Panc1 (cell line): ENCODE data around the gene CCN5. TPM values are rescaled to one million over a fixed set of nuclear protein-coding genes. Genes with fewer than 3 reads are reported as not detected.

Source experiments
- ATAC-seq: fragments of 200-7000 bp; cut with Tn5 transposase; 2 replicates; pipeline ENCODE4 v1.9.1; 2020; ENCODE audit warnings: mild to moderate bottlenecking, moderate library complexity
- BruUV-seq: library from RNA; stranded (reverse); fragments of 400-500 nt; replicated peaks from 2 replicates; lab custom pipeline; 2021; lab: Mats Ljungman, UMichigan
- CTCF ChIA-PET: fragments of 300-600 bp; sonication (Branson Sonifier 250); formaldehyde crosslinking; loops from one replicate; lab custom pipeline; 2022; ENCODE audit warnings: antibody characterized with exemption; lab: Charles Lee
- POLR2A ChIA-PET: fragments of 300-600 bp; sonication (Branson Sonifier 250); formaldehyde crosslinking; loops from one replicate; lab custom pipeline; 2022; ENCODE audit warnings: antibody characterized with exemption; lab: Charles Lee
- DNase-seq: peaks from one replicate; pipeline ENCODE4 v3.0.0-alpha.2; 2010; ENCODE audit warnings: low read depth, low spot score
- H3K27ac ChIP-seq: 2 replicates; pipeline ENCODE4 v1.5.1; 2011; ENCODE audit warnings: mild to moderate bottlenecking, low read length, inconsistent platforms
- H3K27me3 ChIP-seq: fragments of 200-500 bp; sonication (Bioruptor generic); 2 replicates; pipeline ENCODE4 v1.6.0; 2014; ENCODE audit warnings: low read length, inconsistent platforms; ENCODE audit not compliant: control insufficient read depth, insufficient read depth
- H3K36me3 ChIP-seq: fragments of 200-500 bp; sonication (Bioruptor generic); 2 replicates; pipeline ENCODE4 v1.5.1; 2014; ENCODE audit warnings: inconsistent platforms, mild to moderate bottlenecking, low read length, moderate library complexity; ENCODE audit not compliant: control insufficient read depth, insufficient read depth
- H3K4me1 ChIP-seq: 2 replicates; pipeline ENCODE4 v1.5.1; 2011; ENCODE audit warnings: inconsistent platforms, mild to moderate bottlenecking, low read length, moderate library complexity; ENCODE audit not compliant: control insufficient read depth, insufficient read depth
- H3K4me3 ChIP-seq, 2 experiments: 2 replicates each; pipeline ENCODE4 v1.5.1; 2011 to 2012; ENCODE audit warnings: low read depth in 2 of 2, low read length in 2 of 2, mild to moderate bottlenecking in 2 of 2, inconsistent platforms in 1 of 2, moderate library complexity in 1 of 2
- H3K9me3 ChIP-seq: fragments of 200-500 bp; sonication (Bioruptor generic); 2 replicates; pipeline ENCODE4 v1.5.1; 2014; ENCODE audit warnings: low read depth, mild to moderate bottlenecking, inconsistent platforms, low read length, moderate library complexity; ENCODE audit not compliant: control insufficient read depth, insufficient read depth
- POLR2AphosphoS5 ChIP-seq: IDR thresholded peaks from 2 replicates; pipeline ENCODE4 v1.6.1; 2012; ENCODE audit warnings: mild to moderate bottlenecking, low read depth, low read length, moderate library complexity
- SIN3A ChIP-seq: IDR thresholded peaks from 2 replicates; pipeline ENCODE4 v1.6.1; 2012; ENCODE audit warnings: low read depth, mild to moderate bottlenecking, low read length, moderate library complexity, borderline replicate concordance; ENCODE audit not compliant: insufficient read depth
- TCF7L2 ChIP-seq: IDR thresholded peaks from 2 replicates; pipeline ENCODE4 v1.6.1; 2011; ENCODE audit warnings: mild to moderate bottlenecking, low read depth, low read length, inconsistent platforms
- in situ Hi-C: cut with HindIII; loops from 2 replicates; pipeline ENCODE4 v1.10.0; 2016; ENCODE audit warnings: low sequenced_read_pairs, low pct_unique_long_range_greater_than_20kb
- intact Hi-C: fragments of 100-400 bp; cut with micrococcal nuclease; formaldehyde crosslinking; loops from one replicate; pipeline ENCODE4 v1.10.0; 2022; ENCODE audit not compliant: unreplicated experiment
- total RNA-seq: library from RNA; stranded (reverse); gene quantifications from one replicate; pipeline ENCODE4 v1.2.1, GENCODE V29; 2021; ENCODE audit not compliant: unreplicated experiment
- TF ChIP-seq, protein P1 (sequence below), 2 experiments: IDR thresholded peaks; 2 replicates each; pipeline ENCODE4 v1.6.1; 2011 to 2012; ENCODE audit warnings: low read depth in 2 of 2, control low read depth in 1 of 2, low read length in 1 of 2, mild to moderate bottlenecking in 1 of 2, moderate library complexity in 1 of 2; ENCODE audit not compliant: insufficient read depth in 1 of 2
- TF ChIP-seq, protein P2 (sequence below): fragments of 450-650 bp; IDR thresholded peaks from 2 replicates; pipeline ENCODE4 v1.5.1; 2017; ENCODE audit warnings: mild to moderate bottlenecking

The CCN5 gene
- total RNA-seq, 1 experiment from 2014 or later = 15.2 TPM

DNA sequence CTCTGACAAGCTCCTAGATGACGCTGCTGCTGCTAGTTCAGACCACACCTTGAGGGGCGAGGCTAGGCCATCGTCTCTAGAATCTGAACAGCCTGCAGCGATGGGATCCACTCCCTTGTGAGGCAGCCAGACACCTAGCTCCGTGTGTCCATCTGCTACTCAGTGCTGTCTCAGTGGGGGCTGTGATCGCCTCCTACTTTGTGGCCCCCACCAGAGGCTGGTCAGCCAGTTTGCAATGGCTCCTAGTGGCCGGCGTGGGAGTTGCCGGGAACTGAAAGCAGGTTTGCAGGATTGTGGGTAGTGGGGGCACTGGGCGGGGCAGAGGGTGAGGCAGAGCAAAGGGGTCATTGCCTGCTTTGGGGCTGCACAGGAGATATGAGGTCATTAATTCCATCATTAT is 2.8 kb downstream of the CCN5 start:
- no peaks in the 10 kb centered on the region for H3K27me3 ChIP-seq
- in situ Hi-C loops (no loop called here), intact Hi-C loops (no loop called here)
- no peaks in the 10 kb centered on the region for H3K36me3 ChIP-seq
- no peak for DNase-seq
- TF ChIP-seq, protein P1, sequence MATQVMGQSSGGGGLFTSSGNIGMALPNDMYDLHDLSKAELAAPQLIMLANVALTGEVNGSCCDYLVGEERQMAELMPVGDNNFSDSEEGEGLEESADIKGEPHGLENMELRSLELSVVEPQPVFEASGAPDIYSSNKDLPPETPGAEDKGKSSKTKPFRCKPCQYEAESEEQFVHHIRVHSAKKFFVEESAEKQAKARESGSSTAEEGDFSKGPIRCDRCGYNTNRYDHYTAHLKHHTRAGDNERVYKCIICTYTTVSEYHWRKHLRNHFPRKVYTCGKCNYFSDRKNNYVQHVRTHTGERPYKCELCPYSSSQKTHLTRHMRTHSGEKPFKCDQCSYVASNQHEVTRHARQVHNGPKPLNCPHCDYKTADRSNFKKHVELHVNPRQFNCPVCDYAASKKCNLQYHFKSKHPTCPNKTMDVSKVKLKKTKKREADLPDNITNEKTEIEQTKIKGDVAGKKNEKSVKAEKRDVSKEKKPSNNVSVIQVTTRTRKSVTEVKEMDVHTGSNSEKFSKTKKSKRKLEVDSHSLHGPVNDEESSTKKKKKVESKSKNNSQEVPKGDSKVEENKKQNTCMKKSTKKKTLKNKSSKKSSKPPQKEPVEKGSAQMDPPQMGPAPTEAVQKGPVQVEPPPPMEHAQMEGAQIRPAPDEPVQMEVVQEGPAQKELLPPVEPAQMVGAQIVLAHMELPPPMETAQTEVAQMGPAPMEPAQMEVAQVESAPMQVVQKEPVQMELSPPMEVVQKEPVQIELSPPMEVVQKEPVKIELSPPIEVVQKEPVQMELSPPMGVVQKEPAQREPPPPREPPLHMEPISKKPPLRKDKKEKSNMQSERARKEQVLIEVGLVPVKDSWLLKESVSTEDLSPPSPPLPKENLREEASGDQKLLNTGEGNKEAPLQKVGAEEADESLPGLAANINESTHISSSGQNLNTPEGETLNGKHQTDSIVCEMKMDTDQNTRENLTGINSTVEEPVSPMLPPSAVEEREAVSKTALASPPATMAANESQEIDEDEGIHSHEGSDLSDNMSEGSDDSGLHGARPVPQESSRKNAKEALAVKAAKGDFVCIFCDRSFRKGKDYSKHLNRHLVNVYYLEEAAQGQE (IDR thresholded peaks at IDR 0.05; ENCODE audit: insufficient read depth in 1 of 2, low read depth in 2 of 2, low read length in 1 of 2) = no peak
- no peak for TF ChIP-seq TCF7L2
- TF ChIP-seq POLR2AphosphoS5 = no peak
- TF ChIP-seq SIN3A = no peak
- TF ChIP-seq, protein P2, sequence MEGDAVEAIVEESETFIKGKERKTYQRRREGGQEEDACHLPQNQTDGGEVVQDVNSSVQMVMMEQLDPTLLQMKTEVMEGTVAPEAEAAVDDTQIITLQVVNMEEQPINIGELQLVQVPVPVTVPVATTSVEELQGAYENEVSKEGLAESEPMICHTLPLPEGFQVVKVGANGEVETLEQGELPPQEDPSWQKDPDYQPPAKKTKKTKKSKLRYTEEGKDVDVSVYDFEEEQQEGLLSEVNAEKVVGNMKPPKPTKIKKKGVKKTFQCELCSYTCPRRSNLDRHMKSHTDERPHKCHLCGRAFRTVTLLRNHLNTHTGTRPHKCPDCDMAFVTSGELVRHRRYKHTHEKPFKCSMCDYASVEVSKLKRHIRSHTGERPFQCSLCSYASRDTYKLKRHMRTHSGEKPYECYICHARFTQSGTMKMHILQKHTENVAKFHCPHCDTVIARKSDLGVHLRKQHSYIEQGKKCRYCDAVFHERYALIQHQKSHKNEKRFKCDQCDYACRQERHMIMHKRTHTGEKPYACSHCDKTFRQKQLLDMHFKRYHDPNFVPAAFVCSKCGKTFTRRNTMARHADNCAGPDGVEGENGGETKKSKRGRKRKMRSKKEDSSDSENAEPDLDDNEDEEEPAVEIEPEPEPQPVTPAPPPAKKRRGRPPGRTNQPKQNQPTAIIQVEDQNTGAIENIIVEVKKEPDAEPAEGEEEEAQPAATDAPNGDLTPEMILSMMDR = no peak; the same call in 1 of the 2 replicates
- POLR2A ChIA-PET = no interaction called here
- H3K4me1 ChIP-seq = peaks cover 77% of the 10 kb centered on the region
- no peak overlapping the region for H3K4me3 ChIP-seq
- H3K27ac ChIP-seq = peak overlapping the region; percentile 62; the same call in 1 of the 2 replicates
- CTCF ChIA-PET = interaction anchor here (0.6 to 0.7 kb wide), 2 partner anchors 33 to 73 kb away, joined by 4 read pairs; no protein-coding TSS in a partner anchor
- no peaks in the 10 kb centered on the region for H3K9me3 ChIP-seq
- no TSS peak for BruUV-seq
- no peak for ATAC-seq

DNA sequence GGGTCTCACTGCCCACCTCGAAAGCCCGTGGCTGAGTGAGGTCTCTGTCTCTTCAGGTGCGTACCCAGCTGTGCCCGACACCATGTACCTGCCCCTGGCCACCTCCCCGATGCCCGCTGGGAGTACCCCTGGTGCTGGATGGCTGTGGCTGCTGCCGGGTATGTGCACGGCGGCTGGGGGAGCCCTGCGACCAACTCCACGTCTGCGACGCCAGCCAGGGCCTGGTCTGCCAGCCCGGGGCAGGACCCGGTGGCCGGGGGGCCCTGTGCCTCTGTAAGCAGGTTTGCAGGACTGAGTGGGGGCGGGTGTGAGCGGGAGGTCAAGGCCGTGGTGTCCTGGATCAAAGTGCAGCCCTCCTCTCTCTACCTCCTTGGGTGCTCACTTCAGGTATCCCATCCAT is 4.7 kb downstream of the CCN5 start:
- in situ Hi-C loops (no loop called here), intact Hi-C loops (no loop called here)
- peak overlapping the region; percentile 62 for H3K27ac ChIP-seq
- ChIA-PET CTCF (no interaction called here), POLR2A (no interaction called here)
- peaks cover 74% of the 10 kb centered on the region for H3K4me1 ChIP-seq
- no peak overlapping the region for H3K4me3 ChIP-seq
- no peaks in the 10 kb centered on the region for H3K27me3 ChIP-seq
- no peak for ATAC-seq
- no peaks in the 10 kb centered on the region for H3K36me3 ChIP-seq
- H3K9me3 ChIP-seq = no peaks in the 10 kb centered on the region
- TF ChIP-seq TCF7L2 (no peak), POLR2AphosphoS5 (no peak), SIN3A (no peak)
- TF ChIP-seq, protein P2 = no peak
- TF ChIP-seq, protein P1 (IDR thresholded peaks at IDR 0.05; ENCODE audit: insufficient read depth in 1 of 2, low read depth in 2 of 2, low read length in 1 of 2) = no peak
- no TSS peak for BruUV-seq
- no peak for DNase-seq
